ENCODE results near the gene PI4KA. TPM values are rescaled to one million over a fixed set of nuclear protein-coding genes. Genes with fewer than 3 reads are reported as not detected.

Gene PI4KA
- total RNA-seq, 1 experiment from 2014 or later = 65.8 TPM

DNA sequence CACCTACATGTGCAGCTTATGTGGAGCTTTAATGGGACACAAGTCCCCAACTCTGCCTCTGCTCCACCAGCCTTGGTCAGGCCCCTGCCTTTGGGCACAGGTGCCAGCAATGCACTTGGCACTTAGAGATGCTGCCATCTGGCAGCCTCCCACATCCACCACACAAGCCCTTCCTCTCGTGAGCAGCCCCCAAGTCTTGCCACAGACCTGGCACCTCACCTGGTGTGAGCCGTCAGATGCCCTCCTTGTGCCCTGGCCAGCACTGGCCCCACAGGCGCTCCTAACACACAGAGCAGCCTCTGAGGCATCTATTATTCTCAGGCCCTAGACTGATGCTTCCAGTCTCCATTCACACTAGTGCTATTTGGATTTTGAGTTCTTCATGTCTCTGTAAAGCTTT is 109.2 kb downstream of the PI4KA start:
- Histone ChIP-seq H2AFZ (ENCODE audit: low read length) (no peak overlapping the region), H2BK12ac (ENCODE audit: insufficient read length, low read depth, low read length) (no peak overlapping the region), H3K27ac (ENCODE audit: insufficient read length, low read depth, low read length) (no peak overlapping the region), H3K9ac (ENCODE audit: extremely low read depth, insufficient read length, low read length) (no peak overlapping the region), H3K4me2 (ENCODE audit: insufficient read depth, insufficient read length, low read length) (no peak overlapping the region), H3K56ac (ENCODE audit: insufficient read length, low read depth, low read length) (no peak overlapping the region), H3K79me1 (ENCODE audit: insufficient read depth, low read depth, low read length, poor library complexity, severe bottlenecking) (no peaks in the 10 kb centered on the region), H3K18ac (ENCODE audit: insufficient read length, low read depth, low read length) (no peak overlapping the region), H2BK15ac (ENCODE audit: low read depth, low read length) (no peak overlapping the region), H2AK5ac (ENCODE audit: insufficient read length, low read length) (no peak overlapping the region), H2BK120ac (ENCODE audit: low read depth, low read length, poor library complexity, severe bottlenecking) (no peak overlapping the region), H4K20me1 (ENCODE audit: control insufficient read depth, insufficient read depth, insufficient read length) (no peaks in the 10 kb centered on the region), H4K8ac (replicated peaks; ENCODE audit: insufficient read length, low read depth, low read length) (no peak overlapping the region), H3K27me3 (ENCODE audit: insufficient read depth, low read length) (no peaks in the 10 kb centered on the region; the same call in 1 of the 2 replicates), H3K4ac (ENCODE audit: low read depth, low read length) (no peak overlapping the region), H2BK20ac (ENCODE audit: low read depth, low read length, poor library complexity, severe bottlenecking) (no peak overlapping the region), H3K79me2 (ENCODE audit: insufficient read depth, low read length) (no peaks in the 10 kb centered on the region), H3T11ph (ENCODE audit: low read length) (no peak overlapping the region), H4K5ac (ENCODE audit: insufficient read length, low read depth, low read length) (no peak overlapping the region), H3K23me2 (ENCODE audit: insufficient read length, low read depth, low read length, poor library complexity, severe bottlenecking) (no peaks in the 10 kb centered on the region), H3K23ac (ENCODE audit: insufficient read length, low read depth, low read length) (no peak overlapping the region), H3K4me1 (ENCODE audit: insufficient read depth, low read length) (no peaks in the 10 kb centered on the region), H3K14ac (ENCODE audit: insufficient read depth, low read length) (no peak overlapping the region), H2BK5ac (ENCODE audit: insufficient read length, low read length) (no peak overlapping the region), H3K9me3 (ENCODE audit: control insufficient read depth, low read depth, low read length) (no peaks in the 10 kb centered on the region), H4K91ac (ENCODE audit: insufficient read length, low read depth, low read length) (no peak overlapping the region)
- H3K36me3 Mint-ChIP-seq (ENCODE audit: insufficient read depth in 1 of 3, low read depth in 3 of 3) = peaks cover 0 to 37% (median 4%) of the 10 kb centered on the region in 3 experiments; a peak in 3 of 7 replicates
- TF ChIP-seq, protein P1, sequence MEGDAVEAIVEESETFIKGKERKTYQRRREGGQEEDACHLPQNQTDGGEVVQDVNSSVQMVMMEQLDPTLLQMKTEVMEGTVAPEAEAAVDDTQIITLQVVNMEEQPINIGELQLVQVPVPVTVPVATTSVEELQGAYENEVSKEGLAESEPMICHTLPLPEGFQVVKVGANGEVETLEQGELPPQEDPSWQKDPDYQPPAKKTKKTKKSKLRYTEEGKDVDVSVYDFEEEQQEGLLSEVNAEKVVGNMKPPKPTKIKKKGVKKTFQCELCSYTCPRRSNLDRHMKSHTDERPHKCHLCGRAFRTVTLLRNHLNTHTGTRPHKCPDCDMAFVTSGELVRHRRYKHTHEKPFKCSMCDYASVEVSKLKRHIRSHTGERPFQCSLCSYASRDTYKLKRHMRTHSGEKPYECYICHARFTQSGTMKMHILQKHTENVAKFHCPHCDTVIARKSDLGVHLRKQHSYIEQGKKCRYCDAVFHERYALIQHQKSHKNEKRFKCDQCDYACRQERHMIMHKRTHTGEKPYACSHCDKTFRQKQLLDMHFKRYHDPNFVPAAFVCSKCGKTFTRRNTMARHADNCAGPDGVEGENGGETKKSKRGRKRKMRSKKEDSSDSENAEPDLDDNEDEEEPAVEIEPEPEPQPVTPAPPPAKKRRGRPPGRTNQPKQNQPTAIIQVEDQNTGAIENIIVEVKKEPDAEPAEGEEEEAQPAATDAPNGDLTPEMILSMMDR (conservative IDR thresholded peaks at IDR 0.05) = no peak
- H3K4me1 Mint-ChIP-seq = 0 out of 4 replicates have a peak, but pooled peaks cover 0 to 3% of the 10 kb centered on the region in 2 experiments
- H3K27me3 Mint-ChIP-seq (ENCODE audit: low read depth) = no peaks in the 10 kb centered on the region
- WGBS (ENCODE audit: extremely low coverage, insufficient read length, low lambda C conversion rate) = no CpG with 5 or more reads among the region's 3 CpGs
- no peak for DNase-seq
- no peaks in the 10 kb centered on the region for H3K9me3 Mint-ChIP-seq
- H3K4me3 Mint-ChIP-seq = no peak overlapping the region
- H3K27ac Mint-ChIP-seq = peak overlapping the region in 1 of 3 experiments; percentile 61; a peak in 1 of 7 replicates
